ENCODE results near the gene BTF3. TPM values are rescaled to one million over a fixed set of nuclear protein-coding genes. Genes with fewer than 3 reads are reported as not detected.

BTF3 gene
- total and polyA plus RNA-seq, 12 donors, result 375 to 852 (median 509) TPM

GRCh38 chr5:73525606-73526203, 27.5 kb downstream of the BTF3 start:
- H3K36me3 ChIP-seq (replicated peaks in 1 of 2), result no peaks in the 10 kb centered on the region
- intact Hi-C loops (cut with DNase I), result no loop called here
- WGBS, 4 donors, result 73 to 78% (median 74%) methylated on average over 3 of the region's 3 CpGs
- H3K4me1 ChIP-seq (replicated peaks in 1 of 2), result no peaks in the 10 kb centered on the region
- no peak overlapping the region for H3K27ac ChIP-seq
- H3K4me3 ChIP-seq, result no peak overlapping the region
- TF ChIP-seq POLR2A (IDR thresholded peaks at IDR 0.05), result no peak
- TF ChIP-seq CTCF (IDR thresholded peaks at IDR 0.05), result no peak
- H3K9me3 ChIP-seq (replicated peaks in 1 of 3), result no peaks in the 10 kb centered on the region
- DNase-seq, result no peak
- no peaks in the 10 kb centered on the region for H3K27me3 ChIP-seq

DNA sequence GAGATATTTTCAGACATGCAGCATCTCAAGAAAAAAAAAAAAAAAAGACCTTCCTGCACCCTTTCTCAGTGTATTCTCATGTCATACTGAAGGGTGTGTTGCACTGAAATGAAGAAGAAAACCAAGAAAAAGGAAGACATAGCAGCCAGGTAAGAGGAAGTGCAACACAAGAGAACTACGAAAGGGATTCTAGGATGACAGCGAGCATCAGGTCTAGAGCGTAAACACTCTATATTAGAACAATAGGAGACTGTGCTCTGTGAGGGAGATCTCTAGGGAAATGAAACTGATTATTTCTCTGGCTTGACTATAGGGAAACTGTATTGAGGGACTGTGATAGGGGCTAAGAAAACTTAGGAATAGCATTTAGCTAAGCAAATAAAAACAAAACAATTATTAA, 30.0 kb downstream of the BTF3 start:
- H3K27ac ChIP-seq, result no peak overlapping the region
- no peaks in the 10 kb centered on the region for H3K27me3 ChIP-seq
- H3K4me1 ChIP-seq (replicated peaks in 1 of 2), result no peaks in the 10 kb centered on the region
- no peak overlapping the region for H3K4me3 ChIP-seq
- no peaks in the 10 kb centered on the region for H3K36me3 ChIP-seq (replicated peaks in 1 of 2)
- intact Hi-C loops (cut with DNase I), result no loop called here
- DNase-seq, result no peak
- TF ChIP-seq POLR2A (IDR thresholded peaks at IDR 0.05), result no peak
- no peak for TF ChIP-seq CTCF (IDR thresholded peaks at IDR 0.05)
- H3K9me3 ChIP-seq (replicated peaks in 1 of 3), result no peaks in the 10 kb centered on the region
- 67 to 81% (median 73%) methylated on average over 3 of the region's 3 CpGs for WGBS, 4 donors

DNA sequence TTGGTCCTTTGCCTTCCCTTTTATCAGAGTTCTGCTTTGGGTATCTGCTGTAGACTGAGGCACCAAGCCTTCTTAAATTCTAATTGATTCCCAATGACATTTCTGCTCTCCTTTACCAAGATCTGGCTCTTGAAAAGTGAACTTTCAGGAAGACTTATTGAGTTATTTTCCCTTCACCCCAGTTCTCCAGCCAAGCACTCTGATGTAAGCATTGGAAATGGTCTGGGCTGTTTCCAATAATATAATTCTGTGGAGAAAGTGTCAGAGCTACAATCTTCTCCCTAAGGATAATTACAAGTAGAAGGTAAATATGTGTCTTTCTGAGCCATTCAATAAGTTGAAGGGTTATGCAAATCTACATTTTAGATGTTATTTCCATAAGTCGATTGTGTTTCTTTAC, 30.8 kb downstream of the BTF3 start:
- intact Hi-C loops (cut with DNase I), result no loop called here
- H3K9me3 ChIP-seq (replicated peaks in 1 of 3), result no peaks in the 10 kb centered on the region
- H3K4me3 ChIP-seq, result no peak overlapping the region
- no peak for DNase-seq
- TF ChIP-seq CTCF (IDR thresholded peaks at IDR 0.05), result no peak
- TF ChIP-seq POLR2A (IDR thresholded peaks at IDR 0.05), result no peak
- no peak overlapping the region for H3K27ac ChIP-seq
- no peaks in the 10 kb centered on the region for H3K36me3 ChIP-seq (replicated peaks in 1 of 2)
- H3K4me1 ChIP-seq (replicated peaks in 1 of 2), result no peaks in the 10 kb centered on the region
- H3K27me3 ChIP-seq, result no peaks in the 10 kb centered on the region
- 72 to 89% (median 77%) methylated on average over 1 of the region's 1 CpG for WGBS, 4 donors

- no peaks in the 10 kb centered on the region for H3K36me3 ChIP-seq (replicated peaks in 1 of 2)
- no peaks in the 10 kb centered on the region for H3K27me3 ChIP-seq
- no peak for DNase-seq
- H3K27ac ChIP-seq, result no peak overlapping the region
- intact Hi-C loops (cut with DNase I), result no loop called here
- TF ChIP-seq POLR2A (IDR thresholded peaks at IDR 0.05) (no peak), CTCF (IDR thresholded peaks at IDR 0.05) (no peak)
- H3K4me1 ChIP-seq (replicated peaks in 1 of 2), result no peaks in the 10 kb centered on the region
- no peaks in the 10 kb centered on the region for H3K9me3 ChIP-seq (replicated peaks in 1 of 3)
- no peak overlapping the region for H3K4me3 ChIP-seq
- 71 to 88% (median 76%) methylated on average over 1 of the region's 1 CpG for WGBS, 4 donors
Measured at GRCh38 chr5:73531356-73531755, 33.1 kb downstream of the BTF3 start.
